HAP-1 (cell line): ENCODE results near the gene PUSL1.

Experiments
- DNase-seq, 2 experiments: peaks; one replicate each; pipeline ENCODE4 v3.0.0-alpha.2; 2016 to 2020; ENCODE audit warnings: low spot score in 2 of 2
- H3K27me3 ChIP-seq: fragments of 250-450 bp; sonication (Bioruptor Pico); 2 replicates; pipeline ENCODE4 v1.5.1; 2020; ENCODE audit warnings: low read depth, mild to moderate bottlenecking, moderate library complexity
- H3K36me3 ChIP-seq: fragments of 250-450 bp; sonication (Bioruptor Pico); replicated peaks from 2 replicates; pipeline ENCODE4 v1.5.1; 2020; ENCODE audit warnings: mild to moderate bottlenecking
- H3K4me1 ChIP-seq: fragments of 250-450 bp; sonication (Bioruptor Pico); 2 replicates; pipeline ENCODE4 v1.5.1; 2020; ENCODE audit warnings: mild to moderate bottlenecking
- H3K4me3 ChIP-seq: fragments of 250-450 bp; sonication (Bioruptor Pico); 2 replicates; pipeline ENCODE4 v1.5.1; 2020; ENCODE audit warnings: mild to moderate bottlenecking, moderate library complexity
- H3K9me3 ChIP-seq: fragments of 250-450 bp; sonication (Bioruptor Pico); 2 replicates; pipeline ENCODE4 v1.5.1; 2020; ENCODE audit warnings: mild to moderate bottlenecking, moderate library complexity
- in situ Hi-C: fragments of 300-500 bp; cut with MboI; formaldehyde crosslinking; loops from 3 replicates; pipeline ENCODE4 v1.14.3; 2020; ENCODE audit warnings: low sequenced_read_pairs, inconsistent platforms, mixed read lengths

PUSL1 gene

GRCh38 chr1:1343811-1344421, 35.5 kb downstream of the PUSL1 start:
- Histone ChIP-seq H3K4me3 (no peak overlapping the region), H3K27me3 (no peaks in the 10 kb centered on the region), H3K9me3 (no peaks in the 10 kb centered on the region), H3K4me1 (no peaks in the 10 kb centered on the region), H3K36me3 (peaks cover 18% of the 10 kb centered on the region)
- no peak for DNase-seq
- in situ Hi-C loops, result no loop called here

GRCh38 chr1:1344655-1345361, 36.4 kb downstream of the PUSL1 start:
- Histone ChIP-seq H3K36me3 (peaks cover 15% of the 10 kb centered on the region), H3K9me3 (no peaks in the 10 kb centered on the region), H3K4me1 (no peaks in the 10 kb centered on the region), H3K4me3 (no peak overlapping the region), H3K27me3 (no peaks in the 10 kb centered on the region)
- in situ Hi-C loops, result no loop called here
- peak in 1 of 2 experiments; percentile 62 for DNase-seq

GRCh38 chr1:1345384-1345783, 37.0 kb downstream of the PUSL1 start:
- no peaks in the 10 kb centered on the region for H3K4me1 ChIP-seq
- no peak for DNase-seq
- peaks cover 11% of the 10 kb centered on the region for H3K36me3 ChIP-seq
- H3K4me3 ChIP-seq, result no peak overlapping the region
- H3K9me3 ChIP-seq, result no peaks in the 10 kb centered on the region
- H3K27me3 ChIP-seq, result no peaks in the 10 kb centered on the region
- in situ Hi-C loops, result no loop called here

- no peaks in the 10 kb centered on the region for H3K9me3 ChIP-seq
- H3K27me3 ChIP-seq, result no peaks in the 10 kb centered on the region
- no peaks in the 10 kb centered on the region for H3K4me1 ChIP-seq
- peaks cover 10% of the 10 kb centered on the region for H3K36me3 ChIP-seq
- no peak for DNase-seq
- H3K4me3 ChIP-seq, result no peak overlapping the region
- in situ Hi-C loops, result no loop called here
These were observed 37.6 kb downstream of the PUSL1 start for GRCh38 chr1:1345860-1346500.

- Histone ChIP-seq H3K4me1 (no peaks in the 10 kb centered on the region), H3K27me3 (no peaks in the 10 kb centered on the region), H3K4me3 (no peak overlapping the region), H3K9me3 (no peaks in the 10 kb centered on the region), H3K36me3 (peaks cover 5% of the 10 kb centered on the region)
- in situ Hi-C loops, result no loop called here
- DNase-seq, result no peak
These were observed 38.1 kb downstream of the PUSL1 start for GRCh38 chr1:1346501-1346890.

GRCh38 chr1:1347026-1347595, 38.7 kb downstream of the PUSL1 start:
- in situ Hi-C loops, result no loop called here
- Histone ChIP-seq H3K27me3 (no peaks in the 10 kb centered on the region), H3K4me1 (no peaks in the 10 kb centered on the region), H3K36me3 (no peaks in the 10 kb centered on the region; the same call in none of the 2 replicates), H3K9me3 (no peaks in the 10 kb centered on the region), H3K4me3 (peak overlapping the region; percentile 57)
- no peak for DNase-seq

- H3K4me3 ChIP-seq, result peak overlapping the region; percentile 57
- in situ Hi-C loops, result no loop called here
- H3K36me3 ChIP-seq, result no peaks in the 10 kb centered on the region; the same call in 1 of the 2 replicates
- no peaks in the 10 kb centered on the region for H3K4me1 ChIP-seq
- peak; percentile 37 to 72 for DNase-seq
- no peaks in the 10 kb centered on the region for H3K9me3 ChIP-seq
- no peaks in the 10 kb centered on the region for H3K27me3 ChIP-seq
These were observed 39.4 kb downstream of the PUSL1 start for GRCh38 chr1:1347663-1348419.

GRCh38 chr1:1348420-1349255, 40.2 kb downstream of the PUSL1 start:
- Histone ChIP-seq H3K9me3 (no peaks in the 10 kb centered on the region), H3K4me1 (0 out of 2 replicates have a peak, but pooled peaks cover 2% of the 10 kb centered on the region), H3K27me3 (peaks cover 5% of the 10 kb centered on the region), H3K36me3 (no peaks in the 10 kb centered on the region; the same call in 1 of the 2 replicates), H3K4me3 (peak overlapping the region; percentile 57)
- in situ Hi-C loops, result no loop called here
- DNase-seq, result no peak

- peaks cover 13% of the 10 kb centered on the region for H3K27me3 ChIP-seq
- peak within 1 kb of the TSS; percentile 57 for H3K4me3 ChIP-seq
- H3K4me1 ChIP-seq, result peaks cover 7% of the 10 kb centered on the region
- peak; percentile 49 to 80 for DNase-seq
- H3K9me3 ChIP-seq, result no peaks in the 10 kb centered on the region
- no peaks in the 10 kb centered on the region; the same call in 1 of the 2 replicates for H3K36me3 ChIP-seq
- in situ Hi-C loops, result no loop called here
These were observed 41.0 kb downstream of the PUSL1 start, which contains the start of gene DVL1 for GRCh38 chr1:1349256-1350012. Gene DVL1, minus strand, starts transcription at chr1:1349418. Its CDS starts 353 bp downstream, at chr1:1349065.

GRCh38 chr1:1351511-1352427, 43.4 kb downstream of the PUSL1 start:
- Histone ChIP-seq H3K27me3 (peaks cover 17% of the 10 kb centered on the region), H3K4me3 (no peak overlapping the region), H3K36me3 (no peaks in the 10 kb centered on the region; the same call in 1 of the 2 replicates), H3K4me1 (peaks cover 8% of the 10 kb centered on the region), H3K9me3 (no peaks in the 10 kb centered on the region)
- no peak for DNase-seq
- in situ Hi-C loops, result no loop called here

- Histone ChIP-seq H3K27me3 (peaks cover 17% of the 10 kb centered on the region), H3K36me3 (no peaks in the 10 kb centered on the region), H3K9me3 (no peaks in the 10 kb centered on the region), H3K4me1 (peaks cover 8% of the 10 kb centered on the region), H3K4me3 (no peak overlapping the region)
- in situ Hi-C loops, result no loop called here
- no peak for DNase-seq
These were observed 44.5 kb downstream of the PUSL1 start for GRCh38 chr1:1352786-1353388.
